Lung (tissue), 12 donors: Measurements from ENCODE around the gene HOMEZ. TPM values are rescaled to one million over a fixed set of nuclear protein-coding genes. Genes with fewer than 3 reads are reported as not detected.

ENCODE experiments used
- ATAC-seq: fragments of 200-7000 bp; cut with Tn5 transposase; one replicate; pipeline ENCODE4 v1.9.1; 2020; ENCODE audit warnings: moderate number of reproducible peaks; ENCODE audit not compliant: insufficient read depth, low FRiP score
- DNase-seq, 3 donors: peaks; one replicate each; pipeline ENCODE4 v3.0.0-alpha.2; 2013 to 2017
- H3K27ac ChIP-seq, 2 donors: one replicate each; pipeline ENCODE4 v1.5.1; 2013; ENCODE audit warnings: mild to moderate bottlenecking in 2 of 2, moderate library complexity in 2 of 2, control low read depth in 1 of 2, inconsistent platforms in 1 of 2, low read depth in 1 of 2, low read length in 1 of 2
- H3K27me3 ChIP-seq, 3 donors: one replicate each; pipeline ENCODE4 v1.5.1; 2013; ENCODE audit warnings: low read length in 2 of 3; ENCODE audit not compliant: control insufficient read depth in 3 of 3, insufficient read depth in 3 of 3
- H3K36me3 ChIP-seq, 4 donors: one replicate each; pipeline ENCODE4 v1.5.1; 2013; ENCODE audit warnings: low read length in 4 of 4, mild to moderate bottlenecking in 1 of 4, moderate library complexity in 1 of 4; ENCODE audit not compliant: control insufficient read depth in 4 of 4, insufficient read depth in 4 of 4
- H3K4me1 ChIP-seq, 5 donors: one replicate each; pipeline ENCODE4 v1.5.1; 2013; ENCODE audit warnings: low read length in 5 of 5, mild to moderate bottlenecking in 2 of 5, moderate library complexity in 1 of 5; ENCODE audit not compliant: control insufficient read depth in 5 of 5, insufficient read depth in 5 of 5
- H3K4me3 ChIP-seq: one replicate; pipeline ENCODE4 v1.5.1; 2013; ENCODE audit warnings: mild to moderate bottlenecking, control low read depth, moderate library complexity
- H3K9ac ChIP-seq, 2 donors: one replicate each; pipeline ENCODE4 v1.5.1; 2013; ENCODE audit warnings: low read length in 2 of 2, control low read depth in 1 of 2; ENCODE audit not compliant: insufficient read depth in 1 of 2
- H3K9me3 ChIP-seq, 4 donors: one replicate each; pipeline ENCODE4 v1.5.1; 2013; ENCODE audit warnings: low read length in 3 of 4, mild to moderate bottlenecking in 1 of 4, moderate library complexity in 1 of 4; ENCODE audit not compliant: control insufficient read depth in 4 of 4, insufficient read depth in 3 of 4
- CTCF ChIP-seq: IDR thresholded peaks from 2 replicates; pipeline ENCODE4 v1.5.1; 2012; ENCODE audit warnings: mild to moderate bottlenecking; ENCODE audit errors: control extremely low read depth, extremely low read depth
- WGBS, 2 donors: extraction: QIAGEN DNeasy Blood & Tissue Kit; methylation state at CpG; one replicate each; pipeline ENCODE4 v1.1.7; 2013; 5-methylcytosine and 5-hydroxymethylcytosine counted together
- polyA plus RNA-seq, 2 donors: library from polyadenylated mRNA; stranded (reverse); fragments of 200-250 nt; gene quantifications; one replicate each; pipeline ENCODE4 v1.2.1, GENCODE V29; 2013
- total RNA-seq, 2 donors: library from RNA; depleted of rRNA in 1 of 2; stranded (reverse); fragments of >200 nt in 1 of 2; gene quantifications; one replicate each; pipeline ENCODE4 v1.2.1, GENCODE V29; 2014 to 2021
- donor health status: control.
- donor health status: control.
- donor health status: Bipolar disorder and iron deficiency.
- donor health status: healthy.
- donor health status: DM: yes; HTN: yes; CAD: no.

HOMEZ gene
- total and polyA plus RNA-seq, 4 donors: 6.1 to 13.4 (median 8.4) TPM

GRCh38 chr14:23297096-23297495, 11.2 kb upstream of the HOMEZ start:
- WGBS, 2 donors: 91 to 93% methylated on average over 7 of the region's 7 CpGs
- no peak overlapping the region for H3K27ac ChIP-seq

DNA sequence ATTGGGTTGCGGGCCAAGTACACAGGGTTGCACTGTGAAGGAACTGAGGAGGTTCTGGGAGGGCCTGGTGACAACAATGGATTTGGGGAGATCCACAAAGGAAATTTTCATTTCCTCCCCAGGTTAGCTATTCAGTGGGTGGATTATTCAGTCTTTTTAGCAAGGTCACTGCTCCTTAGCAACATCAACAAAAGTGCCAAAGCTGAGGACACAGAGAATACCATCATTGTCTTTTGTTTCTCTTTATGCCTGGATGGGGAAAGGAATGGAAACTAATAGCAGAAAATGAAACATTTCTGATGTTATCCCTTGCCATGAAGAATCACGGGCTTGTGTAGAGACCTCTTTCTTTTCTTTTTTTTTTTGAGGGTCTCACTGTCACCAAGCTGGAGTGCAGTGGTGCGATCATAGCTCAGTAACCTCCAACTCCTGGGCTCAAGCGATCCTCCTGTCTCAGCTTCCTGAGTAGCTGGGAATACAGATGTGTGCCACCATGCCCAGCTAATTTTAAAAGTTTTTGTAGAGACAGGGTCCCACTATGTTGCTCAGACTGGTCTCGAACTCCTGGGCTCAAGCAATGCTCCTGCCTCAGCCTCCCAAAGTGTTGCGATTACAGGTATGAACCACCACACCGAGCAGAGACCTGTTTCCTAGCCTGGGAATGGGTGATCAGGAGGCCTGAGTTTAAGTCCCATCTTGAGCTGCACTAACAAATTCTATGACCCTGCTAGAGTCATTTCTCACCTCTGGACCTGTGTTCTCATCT, 10.3 kb upstream of the HOMEZ start:
- H3K4me3 ChIP-seq: no peak overlapping the region
- peaks cover 0 to 10% (median 0%) of the 10 kb centered on the region in 3 donors for H3K27me3 ChIP-seq
- no peaks in the 10 kb centered on the region for H3K9me3 ChIP-seq
- TF ChIP-seq CTCF: no peak
- 93 to 94% methylated on average over 7 of the region's 7 CpGs for WGBS, 2 donors
- no peak overlapping the region for H3K27ac ChIP-seq
- H3K4me1 ChIP-seq: peaks cover 5 to 16% (median 9%) of the 10 kb centered on the region in 5 donors
- ATAC-seq (no peak), DNase-seq (no peak)
- H3K36me3 ChIP-seq: peaks cover 0 to 7% (median 4%) of the 10 kb centered on the region in 4 donors
- no peak overlapping the region for H3K9ac ChIP-seq

More at GRCh38 chr14:23297096-23297495, 11.2 kb upstream of the HOMEZ start:
- Histone ChIP-seq H3K4me1 (peaks cover 5 to 16% (median 9%) of the 10 kb centered on the region in 5 donors), H3K4me3 (no peak overlapping the region), H3K9me3 (no peaks in the 10 kb centered on the region), H3K27me3 (peaks cover 0 to 6% (median 0%) of the 10 kb centered on the region in 3 donors), H3K36me3 (peaks cover 0 to 7% (median 4%) of the 10 kb centered on the region in 4 donors), H3K9ac (no peak overlapping the region)
- no peak for TF ChIP-seq CTCF
- ATAC-seq (no peak), DNase-seq (no peak)

GRCh38 chr14:23294734-23295561, 9.0 kb upstream of the HOMEZ start:
- no peak overlapping the region for H3K27ac ChIP-seq
- ATAC-seq (peak; percentile 60), DNase-seq (peak; percentile 52 to 69 (median 69))
- H3K9ac ChIP-seq: peak overlapping the region in 1 of 2 donors; percentile 23
- 28 to 29% methylated on average over 24 of the region's 24 CpGs for WGBS, 2 donors
- H3K27me3 ChIP-seq: peaks cover 0 to 10% (median 0%) of the 10 kb centered on the region in 3 donors
- H3K36me3 ChIP-seq: peaks cover 0 to 7% (median 4%) of the 10 kb centered on the region in 4 donors
- TF ChIP-seq CTCF: peak; percentile 59
- no peak overlapping the region for H3K4me3 ChIP-seq
- no peaks in the 10 kb centered on the region for H3K9me3 ChIP-seq
- H3K4me1 ChIP-seq: peaks cover 1 to 7% (median 3%) of the 10 kb centered on the region in 5 donors
